HepG2 (cell line): ENCODE results near the gene PIP5KL1. TPM values are rescaled to one million over a fixed set of nuclear protein-coding genes. Genes with fewer than 3 reads are reported as not detected.
A peak's percentile ranks its signal among the peaks of the same experiment; 100 is the strongest.

Experiments used
- AKAP8 ChIP-seq: sonication (generic); formaldehyde crosslinking; IDR thresholded peaks from 2 replicates; pipeline ENCODE4 v1.5.1; 2020; ENCODE audit warnings: mild to moderate bottlenecking, missing genetic modification reagents
- ARNTL ChIP-seq: sonication (generic); formaldehyde crosslinking; IDR thresholded peaks from 2 replicates; pipeline ENCODE4 v1.4.0; 2020; ENCODE audit warnings: mild to moderate bottlenecking, missing genetic modification reagents
- EEA1 ChIP-seq: sonication (generic); formaldehyde crosslinking; IDR thresholded peaks from 2 replicates; pipeline ENCODE4 v1.5.1; 2020; ENCODE audit warnings: mild to moderate bottlenecking, missing genetic modification reagents, borderline replicate concordance
- GABPA ChIP-seq, 2 experiments: IDR thresholded peaks; 2 replicates each; pipeline ENCODE4 v1.6.1; 2011 to 2016; ENCODE audit warnings: low read depth in 2 of 2, low read length in 1 of 2, missing biosample characterization in 1 of 2, missing genetic modification characterization in 1 of 2
- HNRNPL ChIP-seq: fragments of 200-400 bp; formaldehyde crosslinking; IDR thresholded peaks from 2 replicates; pipeline ENCODE4 v1.6.1; 2017; ENCODE audit warnings: mild to moderate bottlenecking, low read depth, low read length
- MIER2 ChIP-seq: IDR thresholded peaks from 2 replicates; pipeline ENCODE4 v1.6.1; 2016; ENCODE audit warnings: missing biosample characterization, missing genetic modification reagents
- MIXL1 ChIP-seq: IDR thresholded peaks from 2 replicates; pipeline ENCODE4 v1.6.1; 2016
- RNF2 ChIP-seq: fragments of 450-650 bp; conservative IDR thresholded peaks from 2 replicates; pipeline ENCODE4 v1.6.1; 2016; ENCODE audit warnings: low read depth
- ZBTB7A ChIP-seq: sonication (generic); formaldehyde crosslinking; IDR thresholded peaks from 2 replicates; pipeline ENCODE4 v1.8.0; 2022; ENCODE audit warnings: mild to moderate bottlenecking, missing genetic modification reagents
- ZNF431 ChIP-seq: sonication (generic); formaldehyde crosslinking; IDR thresholded peaks from 2 replicates; pipeline ENCODE4 v1.9.0; 2022; ENCODE audit warnings: missing genetic modification reagents, low read depth, mild to moderate bottlenecking, borderline replicate concordance
- ZNF510 ChIP-seq: sonication (generic); formaldehyde crosslinking; IDR thresholded peaks from 2 replicates; pipeline ENCODE4 v1.4.0; 2020; ENCODE audit warnings: low read depth, mild to moderate bottlenecking, missing genetic modification reagents
- ZNF891 ChIP-seq: sonication (generic); formaldehyde crosslinking; IDR thresholded peaks from 2 replicates; pipeline ENCODE4 v1.5.0; 2020; ENCODE audit warnings: mild to moderate bottlenecking, missing genetic modification reagents
- polyA plus RNA-seq, 8 experiments: library from polyadenylated mRNA; depleted of rRNA in 3 of 8; stranded (reverse) in 7 of 8; unstranded in 1 of 8; fragments of >200 nt; fragmentation: Illumina TruSeq in 4 of 8; extraction: Trizol in 4 of 8; gene quantifications; 2 replicates each; pipeline versions ENCODE4 v1.2.1 to v1.2.3, GENCODE V29; 2011 to 2016; ENCODE audit warnings: low read depth in 4 of 8, missing spikeins in 1 of 8, mixed read lengths in 1 of 8; ENCODE audit not compliant: insufficient read depth in 1 of 8
- total RNA-seq, 5 experiments: library from RNA; depleted of rRNA; stranded (reverse); fragments of >200 nt; fragmentation: Illumina TruSeq; extraction: Trizol; gene quantifications; 2 replicates each; pipeline ENCODE4 v1.2.3, GENCODE V29; 2016; ENCODE audit warnings: low read depth in 1 of 5
- TF ChIP-seq, protein P1 (sequence below): sonication (generic); formaldehyde crosslinking; IDR thresholded peaks from 2 replicates; pipeline ENCODE4 v1.4.0; 2020; ENCODE audit warnings: mild to moderate bottlenecking, missing genetic modification reagents
- TF ChIP-seq, protein P2 (sequence below): sonication (generic); formaldehyde crosslinking; conservative IDR thresholded peaks from 2 replicates; pipeline ENCODE4 v1.4.0; 2020; ENCODE audit warnings: missing genetic modification reagents
- TF ChIP-seq, protein P3 (sequence below): IDR thresholded peaks from 2 replicates; pipeline ENCODE4 v1.6.1; 2016; ENCODE audit warnings: missing genetic modification reagents, missing compliant biosample characterization
- TF ChIP-seq, protein P4 (sequence below): sonication (generic); formaldehyde crosslinking; IDR thresholded peaks from 2 replicates; pipeline ENCODE4 v1.5.0; 2020; ENCODE audit warnings: missing genetic modification reagents
- TF ChIP-seq, protein P5 (sequence below): sonication (generic); formaldehyde crosslinking; IDR thresholded peaks from 2 replicates; pipeline ENCODE4 v1.5.0; 2020; ENCODE audit warnings: missing genetic modification reagents

The PIP5KL1 gene
- total and polyA plus RNA-seq, 2 of the 13 experiments (the other 11 are each of a cell fraction or from before 2014, with no cell fraction given) = 0.20 to 0.49 TPM

DNA sequence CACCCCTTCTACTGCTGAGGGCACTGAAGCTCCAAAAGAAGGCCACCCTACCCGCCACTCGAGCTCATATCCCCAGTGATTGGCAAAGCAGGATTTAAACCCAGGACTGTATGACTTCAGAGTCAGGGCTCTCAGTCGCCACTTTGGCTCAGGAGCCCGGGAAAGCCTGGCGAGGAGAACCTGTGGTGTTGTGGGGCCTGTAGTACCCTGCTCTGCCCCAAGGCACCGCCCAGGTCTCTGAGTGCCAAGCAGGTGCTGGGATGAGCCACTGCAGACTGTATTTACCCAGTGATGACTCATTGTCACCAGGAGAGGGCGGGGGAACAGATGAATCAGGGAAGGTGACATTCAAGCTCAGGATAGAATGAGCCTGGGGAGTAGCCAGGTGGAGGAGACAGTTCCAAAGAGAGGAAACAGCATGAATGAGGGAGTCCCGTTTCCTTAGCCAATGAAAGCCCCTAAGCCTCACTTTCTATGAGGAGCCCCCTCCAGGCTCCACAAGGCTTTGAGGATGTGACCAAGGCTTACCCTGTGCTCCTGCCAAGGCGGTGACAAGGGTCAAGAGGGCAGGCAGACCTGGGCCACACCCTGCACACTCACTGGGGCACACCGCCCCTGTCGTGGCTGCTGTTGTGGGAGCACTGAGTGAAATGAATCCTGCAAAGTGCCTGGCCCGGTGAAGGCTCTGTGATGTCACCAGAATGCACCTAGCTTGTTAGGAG is 24.9 kb upstream of the PIP5KL1 start (continued):
- TF ChIP-seq, protein P1, sequence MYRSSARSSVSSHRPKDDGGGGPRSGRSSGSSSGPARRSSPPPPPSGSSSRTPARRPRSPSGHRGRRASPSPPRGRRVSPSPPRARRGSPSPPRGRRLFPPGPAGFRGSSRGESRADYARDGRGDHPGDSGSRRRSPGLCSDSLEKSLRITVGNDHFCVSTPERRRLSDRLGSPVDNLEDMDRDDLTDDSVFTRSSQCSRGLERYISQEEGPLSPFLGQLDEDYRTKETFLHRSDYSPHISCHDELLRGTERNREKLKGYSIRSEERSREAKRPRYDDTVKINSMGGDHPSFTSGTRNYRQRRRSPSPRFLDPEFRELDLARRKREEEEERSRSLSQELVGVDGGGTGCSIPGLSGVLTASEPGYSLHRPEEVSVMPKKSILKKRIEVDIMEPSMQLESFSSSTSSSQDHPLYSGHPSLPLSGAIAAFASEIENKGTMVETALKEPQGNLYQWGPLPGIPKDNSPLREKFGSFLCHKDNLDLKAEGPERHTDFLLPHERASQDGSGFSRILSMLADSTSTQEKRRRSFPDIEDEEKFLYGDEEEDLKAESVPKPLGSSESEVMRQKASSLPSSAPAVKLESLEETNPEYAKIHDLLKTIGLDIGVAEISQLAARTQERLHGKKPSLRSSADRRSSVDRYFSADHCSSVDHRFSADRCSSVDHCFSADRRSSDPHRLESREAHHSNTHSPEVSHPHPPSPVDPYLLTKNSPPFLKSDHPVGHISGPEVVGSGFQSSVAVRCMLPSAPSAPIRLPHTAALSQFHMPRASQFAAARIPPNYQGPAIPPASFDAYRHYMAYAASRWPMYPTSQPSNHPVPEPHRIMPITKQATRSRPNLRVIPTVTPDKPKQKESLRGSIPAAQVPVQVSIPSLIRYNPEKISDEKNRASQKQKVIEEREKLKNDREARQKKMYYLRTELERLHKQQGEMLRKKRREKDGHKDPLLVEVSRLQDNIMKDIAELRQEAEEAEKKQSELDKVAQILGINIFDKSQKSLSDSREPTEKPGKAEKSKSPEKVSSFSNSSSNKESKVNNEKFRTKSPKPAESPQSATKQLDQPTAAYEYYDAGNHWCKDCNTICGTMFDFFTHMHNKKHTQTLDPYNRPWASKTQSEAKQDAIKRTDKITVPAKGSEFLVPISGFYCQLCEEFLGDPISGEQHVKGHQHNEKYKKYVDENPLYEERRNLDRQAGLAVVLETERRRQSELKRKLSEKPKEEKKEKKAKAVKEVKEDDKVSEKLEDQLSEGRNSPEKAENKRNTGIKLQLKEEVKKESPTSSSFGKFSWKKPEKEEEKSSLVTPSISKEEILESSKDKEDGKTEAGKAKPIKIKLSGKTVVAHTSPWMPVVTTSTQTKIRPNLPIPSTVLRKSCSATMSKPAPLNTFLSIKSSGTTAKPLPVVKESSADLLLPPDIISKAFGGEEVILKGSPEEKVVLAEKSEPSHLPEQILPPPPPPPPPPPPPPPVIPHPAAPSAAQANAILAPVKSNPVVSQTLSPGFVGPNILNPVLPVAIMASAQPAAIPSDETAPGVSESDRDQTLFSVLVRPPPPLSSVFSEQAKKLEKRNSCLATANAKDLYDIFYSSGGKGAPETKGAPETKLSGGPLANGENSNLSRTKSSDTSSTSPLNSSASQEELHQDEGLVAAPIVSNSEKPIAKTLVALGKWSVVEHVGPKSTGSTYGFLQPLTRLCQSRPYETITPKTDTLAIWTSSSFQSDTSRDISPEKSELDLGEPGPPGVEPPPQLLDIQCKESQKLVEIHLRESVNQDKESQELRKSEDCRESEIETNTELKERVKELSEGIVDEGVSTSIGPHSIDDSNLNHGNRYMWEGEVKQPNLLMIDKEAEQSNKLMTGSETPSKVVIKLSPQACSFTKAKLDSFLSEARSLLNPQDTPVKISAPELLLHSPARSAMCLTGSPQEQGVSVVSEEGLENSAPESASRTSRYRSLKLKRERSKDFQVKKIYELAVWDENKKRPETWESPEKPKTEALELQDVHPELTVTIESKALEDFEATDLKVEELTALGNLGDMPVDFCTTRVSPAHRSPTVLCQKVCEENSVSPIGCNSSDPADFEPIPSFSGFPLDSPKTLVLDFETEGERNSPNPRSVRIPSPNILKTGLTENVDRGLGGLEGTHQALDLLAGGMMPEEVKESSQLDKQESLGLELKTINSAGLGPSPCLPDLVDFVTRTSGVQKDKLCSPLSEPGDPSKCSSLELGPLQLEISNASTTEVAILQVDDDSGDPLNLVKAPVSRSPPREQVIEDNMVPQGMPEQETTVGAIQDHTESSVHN (CRISPR knock-in tag) = 0 out of 2 replicates have a peak, but pooled peaks have one; percentile 67
- TF ChIP-seq MIER2 = no peak
- TF ChIP-seq, protein P2, sequence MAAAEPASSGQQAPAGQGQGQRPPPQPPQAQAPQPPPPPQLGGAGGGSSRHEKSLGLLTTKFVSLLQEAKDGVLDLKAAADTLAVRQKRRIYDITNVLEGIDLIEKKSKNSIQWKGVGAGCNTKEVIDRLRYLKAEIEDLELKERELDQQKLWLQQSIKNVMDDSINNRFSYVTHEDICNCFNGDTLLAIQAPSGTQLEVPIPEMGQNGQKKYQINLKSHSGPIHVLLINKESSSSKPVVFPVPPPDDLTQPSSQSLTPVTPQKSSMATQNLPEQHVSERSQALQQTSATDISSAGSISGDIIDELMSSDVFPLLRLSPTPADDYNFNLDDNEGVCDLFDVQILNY (CRISPR knock-in tag) = no peak
- peak; percentile 63; the same call in 1 of the 2 replicates for TF ChIP-seq MIXL1 (CRISPR knock-in tag)
- TF ChIP-seq ZBTB7A (CRISPR knock-in tag) = no peak
- TF ChIP-seq, protein P3, sequence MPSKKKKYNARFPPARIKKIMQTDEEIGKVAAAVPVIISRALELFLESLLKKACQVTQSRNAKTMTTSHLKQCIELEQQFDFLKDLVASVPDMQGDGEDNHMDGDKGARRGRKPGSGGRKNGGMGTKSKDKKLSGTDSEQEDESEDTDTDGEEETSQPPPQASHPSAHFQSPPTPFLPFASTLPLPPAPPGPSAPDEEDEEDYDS (CRISPR knock-in tag) = peak; percentile 21; the same call in 1 of the 2 replicates
- TF ChIP-seq, protein P4, sequence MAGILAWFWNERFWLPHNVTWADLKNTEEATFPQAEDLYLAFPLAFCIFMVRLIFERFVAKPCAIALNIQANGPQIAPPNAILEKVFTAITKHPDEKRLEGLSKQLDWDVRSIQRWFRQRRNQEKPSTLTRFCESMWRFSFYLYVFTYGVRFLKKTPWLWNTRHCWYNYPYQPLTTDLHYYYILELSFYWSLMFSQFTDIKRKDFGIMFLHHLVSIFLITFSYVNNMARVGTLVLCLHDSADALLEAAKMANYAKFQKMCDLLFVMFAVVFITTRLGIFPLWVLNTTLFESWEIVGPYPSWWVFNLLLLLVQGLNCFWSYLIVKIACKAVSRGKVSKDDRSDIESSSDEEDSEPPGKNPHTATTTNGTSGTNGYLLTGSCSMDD (CRISPR knock-in tag) = no peak
- TF ChIP-seq, protein P5, sequence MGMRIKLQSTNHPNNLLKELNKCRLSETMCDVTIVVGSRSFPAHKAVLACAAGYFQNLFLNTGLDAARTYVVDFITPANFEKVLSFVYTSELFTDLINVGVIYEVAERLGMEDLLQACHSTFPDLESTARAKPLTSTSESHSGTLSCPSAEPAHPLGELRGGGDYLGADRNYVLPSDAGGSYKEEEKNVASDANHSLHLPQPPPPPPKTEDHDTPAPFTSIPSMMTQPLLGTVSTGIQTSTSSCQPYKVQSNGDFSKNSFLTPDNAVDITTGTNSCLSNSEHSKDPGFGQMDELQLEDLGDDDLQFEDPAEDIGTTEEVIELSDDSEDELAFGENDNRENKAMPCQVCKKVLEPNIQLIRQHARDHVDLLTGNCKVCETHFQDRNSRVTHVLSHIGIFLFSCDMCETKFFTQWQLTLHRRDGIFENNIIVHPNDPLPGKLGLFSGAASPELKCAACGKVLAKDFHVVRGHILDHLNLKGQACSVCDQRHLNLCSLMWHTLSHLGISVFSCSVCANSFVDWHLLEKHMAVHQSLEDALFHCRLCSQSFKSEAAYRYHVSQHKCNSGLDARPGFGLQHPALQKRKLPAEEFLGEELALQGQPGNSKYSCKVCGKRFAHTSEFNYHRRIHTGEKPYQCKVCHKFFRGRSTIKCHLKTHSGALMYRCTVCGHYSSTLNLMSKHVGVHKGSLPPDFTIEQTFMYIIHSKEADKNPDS = no peak
- TF ChIP-seq ZNF510 (CRISPR knock-in tag) = no peak
- no peak for TF ChIP-seq RNF2
- TF ChIP-seq ZNF891 (CRISPR knock-in tag) = no peak
- no peak; the same call in 1 of the 2 replicates for TF ChIP-seq ARNTL
- TF ChIP-seq ZNF431 (CRISPR knock-in tag) = no peak
- no peak for TF ChIP-seq EEA1 (CRISPR knock-in tag)
- TF ChIP-seq GABPA (IDR thresholded peaks at IDR 0.05; ENCODE audit: low read depth, low read length) = no peak
- TF ChIP-seq GABPA (CRISPR knock-in tag; IDR thresholded peaks at IDR 0.05; ENCODE audit: low read depth) = no peak
- TF ChIP-seq HNRNPL = peak; percentile 92
- TF ChIP-seq AKAP8 (CRISPR knock-in tag) = no peak
